GM19452 (cell line): ENCODE measurements around the gene ZNF354C.

Experiments
- ATAC-seq: cut with Tn5 transposase; IDR thresholded peaks from one replicate; pipeline ENCODE4 v1.9.1; 2021; ENCODE audit not compliant: unreplicated experiment

Gene ZNF354C

DNA sequence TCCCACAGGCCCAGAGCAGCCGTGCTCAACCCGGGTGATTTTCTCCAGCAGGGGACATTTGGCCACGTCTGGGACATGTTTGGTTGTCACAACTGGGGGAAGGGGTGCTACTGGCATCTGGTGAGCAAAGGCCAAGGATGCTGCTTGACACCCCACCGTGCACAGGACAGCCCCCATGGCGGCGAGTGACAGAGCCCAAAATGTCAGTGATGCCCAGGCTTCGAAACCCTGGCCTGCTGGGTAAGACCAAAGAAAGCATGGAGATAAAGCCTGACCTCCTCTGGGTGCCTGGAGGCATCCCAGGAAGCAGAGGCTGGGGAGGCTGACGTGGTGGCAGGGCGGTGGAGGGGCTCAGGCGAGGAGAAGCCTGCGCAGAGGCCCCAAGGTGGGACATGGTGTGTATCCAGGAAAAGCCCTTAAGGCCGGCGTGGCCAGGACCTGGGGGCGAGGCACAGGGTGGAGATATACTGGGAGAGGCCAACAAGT, 66.4 kb downstream of the ZNF354C start:
- no peak for ATAC-seq

DNA sequence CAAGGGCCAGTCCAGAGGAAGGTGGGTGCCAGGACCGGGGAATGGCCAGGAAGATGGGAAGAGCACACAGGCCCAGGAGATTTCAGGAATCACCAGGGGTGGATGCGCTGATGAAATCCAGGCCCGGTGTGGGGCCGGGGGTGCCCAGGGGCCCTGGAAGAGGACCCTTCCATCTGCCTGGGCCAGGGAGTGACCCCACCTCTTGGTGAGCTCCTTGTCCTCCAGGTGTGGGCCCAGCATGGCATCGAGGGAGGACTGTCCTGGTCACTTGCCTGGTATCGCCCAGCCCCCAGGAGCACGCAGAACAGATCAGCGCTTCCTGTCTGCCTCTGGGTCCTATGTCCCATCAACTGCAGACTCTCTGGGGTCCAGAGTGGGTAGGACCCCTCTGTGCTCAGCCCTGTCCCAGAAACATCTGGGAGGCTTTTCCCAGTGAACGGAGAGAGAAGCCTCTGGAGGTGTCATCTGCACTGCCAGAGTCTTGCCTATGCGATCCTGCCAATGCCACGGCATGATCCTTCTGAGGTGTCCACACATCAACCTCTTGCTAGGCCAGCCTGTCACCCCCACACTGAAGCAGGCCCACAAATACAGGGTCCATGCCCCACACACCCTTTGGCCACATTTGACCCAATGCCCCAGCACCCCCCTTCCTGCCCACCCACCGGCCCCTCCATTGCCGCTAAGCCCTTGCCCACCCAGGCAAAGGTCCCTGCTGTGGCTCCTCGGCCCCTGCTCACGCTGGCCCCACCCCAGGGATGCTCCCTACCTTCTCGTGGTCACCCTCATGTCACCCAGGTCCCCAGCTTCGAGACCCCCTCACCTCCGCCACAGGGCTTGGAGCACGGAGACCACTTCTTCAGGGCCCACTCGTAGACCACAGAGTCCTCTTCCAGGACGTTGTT, 67.2 kb downstream of the ZNF354C start:
- no peak for ATAC-seq

DNA sequence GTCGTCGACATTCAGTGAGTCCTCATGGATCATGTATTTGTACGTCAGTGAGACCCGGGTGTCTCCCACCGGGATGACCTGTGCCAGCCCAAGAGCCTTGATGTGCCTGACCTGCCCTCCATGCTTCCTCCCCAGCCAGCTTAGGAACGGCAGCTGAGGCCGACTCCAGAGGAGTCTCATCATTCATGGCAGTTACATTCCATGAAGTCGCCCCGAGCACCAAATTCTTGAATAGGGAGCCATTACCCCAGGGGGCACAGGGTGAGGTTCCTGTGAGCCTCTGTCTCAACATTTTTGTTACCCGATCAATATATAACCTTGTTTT, 67.8 kb downstream of the ZNF354C start:
- ATAC-seq, result no peak

DNA sequence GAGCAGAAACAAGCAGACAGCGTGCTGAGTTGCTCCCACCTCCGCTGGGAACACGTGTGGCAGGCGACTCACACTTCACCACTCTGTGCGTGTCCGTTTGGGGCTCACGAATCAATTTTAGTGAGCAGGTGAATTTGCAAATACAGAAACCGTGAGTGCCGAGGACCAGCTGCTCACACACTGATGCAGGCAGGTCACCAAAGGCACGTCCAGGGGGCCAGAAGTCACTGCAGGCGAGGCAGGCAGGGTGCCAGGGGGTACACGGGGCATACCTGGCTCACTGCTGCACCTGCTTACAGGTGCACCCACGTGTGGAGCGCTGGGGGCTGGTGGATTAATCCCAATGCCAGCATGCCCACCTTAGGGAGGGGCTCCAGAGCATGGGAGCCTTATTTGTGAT, 68.8 kb downstream of the ZNF354C start:
- no peak for ATAC-seq

DNA sequence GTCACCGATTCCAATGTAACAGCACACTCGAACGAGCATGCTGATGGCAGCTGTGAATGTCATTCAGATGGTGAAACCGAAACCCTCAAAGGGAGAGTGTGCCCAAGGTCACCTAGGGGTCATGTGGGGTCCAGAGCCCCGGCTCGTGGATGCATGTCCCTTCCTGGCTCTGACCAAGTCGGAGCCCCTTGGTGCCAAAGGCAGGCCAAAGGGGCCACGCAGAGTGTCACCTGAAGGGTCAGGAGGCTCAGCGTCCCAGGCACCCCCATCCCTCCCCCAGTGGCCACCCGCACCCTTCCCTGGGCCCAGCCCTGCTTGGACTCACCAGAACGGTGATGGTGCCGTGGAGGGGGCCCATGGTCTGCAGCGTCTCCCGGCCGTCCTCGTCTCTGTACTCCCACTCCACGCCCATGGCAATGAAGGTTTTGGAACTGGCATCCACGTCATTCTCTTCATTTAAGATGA, 69.5 kb downstream of the ZNF354C start:
- ATAC-seq, result no peak

DNA sequence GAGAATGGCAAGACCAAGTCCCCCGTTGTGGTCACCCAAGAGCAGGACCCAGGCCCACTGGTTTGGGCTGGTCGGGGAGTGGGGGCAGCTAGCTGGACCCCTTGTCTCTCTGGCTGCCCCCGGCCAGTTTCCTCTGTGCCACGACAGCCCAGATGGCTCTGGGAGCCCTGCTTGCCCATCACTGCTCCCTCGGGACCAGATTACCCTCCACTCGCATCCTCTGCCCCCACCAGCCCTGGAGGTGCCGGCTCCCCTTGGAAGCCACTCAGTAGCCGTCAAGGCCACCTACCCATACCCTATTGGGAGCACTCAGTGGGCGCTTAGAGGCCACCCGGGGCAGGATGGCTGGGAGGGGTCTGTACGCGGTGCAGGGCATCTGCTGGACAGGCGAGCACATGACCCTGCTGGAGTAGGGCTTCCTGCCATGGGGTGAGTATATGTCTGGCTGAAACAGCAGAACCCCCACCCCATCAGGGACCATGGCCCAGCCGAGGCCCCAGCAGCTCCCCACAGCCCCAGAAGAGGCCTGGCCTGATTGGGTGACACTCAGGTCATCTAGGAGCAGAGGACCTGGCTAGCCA, 70.0 kb downstream of the ZNF354C start:
- ATAC-seq, result no peak

DNA sequence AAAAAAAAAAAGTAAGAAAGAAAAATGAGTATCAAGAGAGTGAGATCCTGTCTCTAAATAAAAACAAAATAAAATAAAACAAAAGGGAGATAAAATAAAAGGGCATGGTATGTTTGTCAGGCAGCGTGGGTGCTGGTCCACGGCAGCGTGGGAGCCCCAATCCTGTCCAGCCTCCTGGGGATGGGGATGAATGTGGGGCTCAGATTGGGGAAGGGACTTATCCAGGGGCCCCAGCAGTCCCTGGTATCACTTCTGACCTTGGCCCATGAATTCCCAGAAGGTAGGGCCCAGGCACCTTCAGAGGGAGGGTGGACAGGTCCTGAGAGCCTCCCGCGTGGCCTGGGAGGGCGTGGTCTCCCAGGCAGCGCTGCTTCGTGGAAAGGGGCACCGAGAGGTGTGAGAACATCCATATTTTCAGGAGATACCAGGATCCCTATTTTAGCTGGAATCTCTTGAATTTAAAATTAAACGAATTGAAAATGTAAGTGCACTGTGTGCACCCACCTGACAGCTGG, 71.2 kb downstream of the ZNF354C start:
- ATAC-seq, result no peak

DNA sequence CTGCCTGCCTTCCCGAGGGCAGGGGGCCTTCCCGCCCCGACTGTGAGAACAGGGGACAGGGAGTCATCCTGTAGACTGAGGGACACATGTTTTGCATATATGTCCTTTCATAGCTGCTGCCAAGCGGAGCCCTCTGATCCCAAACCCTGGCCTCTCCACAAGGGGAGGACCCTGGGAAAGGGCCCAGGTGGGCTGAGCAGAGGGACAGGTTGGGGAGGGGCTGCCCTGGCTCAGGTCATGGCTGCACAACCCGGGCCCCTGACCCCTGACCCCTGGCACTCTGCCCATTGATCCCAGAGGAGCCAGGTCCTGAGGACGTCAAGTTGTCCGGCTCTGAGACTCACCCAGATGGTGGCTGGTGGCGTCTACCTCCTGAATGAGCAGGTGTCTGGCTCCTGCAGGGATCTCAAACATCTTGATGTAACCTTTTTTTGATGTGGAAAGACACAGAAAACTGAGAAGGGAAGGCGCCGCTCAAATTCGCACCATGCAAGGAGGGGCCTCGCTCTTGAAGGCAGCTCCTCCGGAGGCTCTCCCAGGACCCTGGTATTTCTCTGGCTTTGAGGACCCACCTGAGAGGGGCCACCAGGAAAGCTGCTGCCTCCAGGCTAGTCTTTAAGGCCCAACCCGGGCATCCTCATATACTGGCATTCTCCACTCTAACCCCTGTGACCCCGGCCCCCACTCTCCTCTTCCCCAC, 71.9 kb downstream of the ZNF354C start:
- no peak for ATAC-seq

DNA sequence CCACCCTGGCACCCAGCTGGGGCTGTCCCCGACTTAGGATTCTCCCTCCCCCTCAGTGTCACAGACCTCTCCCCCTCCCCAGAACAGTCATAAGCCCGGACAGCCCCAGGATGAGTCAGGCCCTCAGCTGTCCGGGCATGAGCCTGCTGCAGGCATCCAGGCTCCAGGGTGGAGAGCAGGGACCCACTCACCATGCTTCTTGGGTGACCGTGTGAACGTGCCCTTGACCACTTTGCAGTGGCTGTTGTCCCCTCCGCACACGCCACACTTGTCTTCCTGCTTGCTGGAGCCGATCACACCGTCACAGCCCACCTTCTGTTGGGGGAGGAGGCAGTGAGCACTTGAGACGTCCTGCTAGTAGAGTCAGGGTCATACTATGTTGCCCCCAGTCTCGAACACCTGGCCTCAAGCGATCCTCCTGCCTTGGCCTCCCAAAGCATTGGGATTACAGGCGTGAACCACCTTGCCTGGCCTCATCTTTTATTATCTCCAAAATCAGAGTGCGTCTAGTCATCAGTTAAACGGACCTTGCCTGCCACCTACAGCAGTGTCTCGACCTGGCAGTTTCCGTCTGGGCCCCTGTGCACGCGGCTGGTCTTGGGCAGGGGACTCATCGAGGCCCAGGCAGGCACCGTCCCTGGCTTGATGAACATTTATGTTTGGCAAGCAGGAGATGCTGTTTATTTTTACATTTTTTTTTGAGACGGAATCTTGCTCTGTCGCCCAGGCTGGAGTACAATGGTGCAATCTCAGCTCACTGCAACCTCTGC, 72.6 kb downstream of the ZNF354C start:
- ATAC-seq, result no peak
